Pancreas (tissue), 10 donors: ENCODE results near the gene ABRACL. TPM values are rescaled to one million over a fixed set of nuclear protein-coding genes. Genes with fewer than 3 reads are reported as not detected.
"Not testable (repeated sequence)": the region's sequence is repeated elsewhere in the genome, so short reads cannot be mapped to it uniquely, and the experiment has no call there.

Source experiments
- ATAC-seq, 4 donors: fragments of 200-7000 bp; cut with Tn5 transposase; one replicate each; pipeline versions ENCODE4 v1.8.0 to v1.9.1; 2020; ENCODE audit warnings: mild to moderate bottlenecking in 4 of 4, moderate library complexity in 4 of 4
- DNase-seq, 6 donors: peaks; one replicate each; pipeline ENCODE4 v3.0.0-alpha.2; 2020
- FAIRE-seq: peaks from 2 replicates; lab custom pipeline; 2012; peaks lifted over from hg19 to GRCh38; lab: Jason Lieb, UNC
- H3K27ac ChIP-seq, 4 donors: fragments of 200-600 bp; sonication (generic); 1 replicate in 3 of 4; 2 replicates in 1 of 4; pipeline versions ENCODE4 v1.5.0 to v1.8.0; 2020
- H3K27me3 ChIP-seq, 4 donors: fragments of 200-600 bp; one replicate each; pipeline ENCODE4 v1.8.0; 2021
- H3K36me3 ChIP-seq, 3 donors: fragments of 200-600 bp; sonication (generic) in 1 of 3; one replicate each; pipeline versions ENCODE4 v1.5.0 to v1.8.0; 2020 to 2021
- H3K4me1 ChIP-seq, 3 donors: fragments of 200-600 bp; one replicate each; pipeline ENCODE4 v1.8.0; 2021
- H3K4me3 ChIP-seq, 4 donors: fragments of 200-600 bp; sonication (generic) in 2 of 4; one replicate each; pipeline versions ENCODE4 v1.5.0 to v1.8.0; 2020 to 2021
- H3K9me3 ChIP-seq, 4 donors: fragments of 200-600 bp; one replicate each; pipeline ENCODE4 v1.8.0; 2021
- CTCF ChIP-seq, 4 donors: fragments of 200-600 bp; sonication (generic) in 3 of 4; IDR thresholded peaks; one replicate each; pipeline versions ENCODE4 v1.5.0 to v1.8.0; 2021; ENCODE audit warnings: antibody characterized with exemption in 4 of 4
- WGBS, 2 donors: extraction: QIAGEN DNeasy Blood & Tissue Kit; methylation state at CpG; one replicate each; pipeline ENCODE4 v1.1.7; 2013; 5-methylcytosine and 5-hydroxymethylcytosine counted together
- intact Hi-C, 3 donors: fragments of 100-400 bp; cut with DNase I; formaldehyde crosslinking; loops; one replicate each; pipeline versions ENCODE4 v1.11.1 to v1.14.2; 2022
- polyA plus RNA-seq, 2 donors: library from polyadenylated mRNA; stranded (reverse); fragments of 200-250 nt; gene quantifications; one replicate each; pipeline ENCODE4 v1.2.3, GENCODE V29; 2013
- total RNA-seq, 6 donors: library from RNA; stranded (reverse); fragmentation: NEBNext Ultra II Directional in 4 of 6; extraction: Animal tissue kit (Norgen Biotek cat#: 25700) in 4 of 6; gene quantifications; one replicate each; pipeline versions ENCODE4 v1.2.1 to v1.2.4, GENCODE V29; 2021 to 2023
- donor health status: healthy with polysubstance abuse.
- donor health status: DM: no; HTN: no; CAD: no; lungs with moderate emphysema.
- donor health status: DM: no; HTN: no; CAD: no.
- donor health status: control.
- donor health status: control.
- donor health status: Bipolar disorder and iron deficiency.
- donor health status: DM: yes; HTN: yes; CAD: no.
- donor health status: DM: no; HTN: no; CAD: no.
- donor health status: DM: no; HTN: no; CAD: no.
- donor health status: DM: yes; HTN: yes; CAD: no.

The ABRACL gene
- total and polyA plus RNA-seq, 8 donors: 3.8 to 19.2 (median 8.2) TPM

- 74% methylated on average over 7 of the region's 7 CpGs for WGBS, 2 donors
- DNase-seq (no peak), FAIRE-seq (no peak), ATAC-seq (peak in 2 of 4 donors; percentile 17 to 64)
- TF ChIP-seq CTCF (IDR thresholded peaks at IDR 0.05): no peak
- intact Hi-C loops: no loop called here
- H3K4me3 ChIP-seq: no peak overlapping the region
- H3K27me3 ChIP-seq: no peaks in the 10 kb centered on the region
- H3K9me3 ChIP-seq: no peaks in the 10 kb centered on the region
- peaks cover 0 to 10% (median 3%) of the 10 kb centered on the region in 3 donors for H3K4me1 ChIP-seq
- H3K27ac ChIP-seq: no peak overlapping the region
- H3K36me3 ChIP-seq: no peaks in the 10 kb centered on the region
Observed at GRCh38 chr6:139016337-139017213, 12.0 kb upstream of the ABRACL start.

- no peaks in the 10 kb centered on the region for H3K36me3 ChIP-seq
- 26 to 31% methylated on average over 3 of the region's 3 CpGs for WGBS, 2 donors
- no peaks in the 10 kb centered on the region for H3K9me3 ChIP-seq
- ATAC-seq (peak in 3 of 4 donors; percentile 59 to 90 (median 68)), FAIRE-seq (no peak), DNase-seq (peak in 1 of 6 donors; percentile 19)
- intact Hi-C loops: no loop called here
- H3K27me3 ChIP-seq: no peaks in the 10 kb centered on the region
- TF ChIP-seq CTCF (IDR thresholded peaks at IDR 0.05): no peak
- H3K4me3 ChIP-seq: no peak overlapping the region
- H3K4me1 ChIP-seq: peaks cover 0 to 10% (median 3%) of the 10 kb centered on the region in 3 donors
- no peak overlapping the region for H3K27ac ChIP-seq
Observed at GRCh38 chr6:139017227-139017626, 11.3 kb upstream of the ABRACL start.

- intact Hi-C loops: no loop called here
- H3K4me3 ChIP-seq: no peak overlapping the region
- FAIRE-seq: no peak
Observed at GRCh38 chr6:139019722-139020121, 8.8 kb upstream of the ABRACL start.

GRCh38 chr6:139020689-139021088 is 7.9 kb upstream of the ABRACL start:
- no peak overlapping the region for H3K4me3 ChIP-seq
- H3K27me3 ChIP-seq: no peaks in the 10 kb centered on the region
- H3K9me3 ChIP-seq: no peaks in the 10 kb centered on the region
- FAIRE-seq (no peak), ATAC-seq (no peak), DNase-seq (no peak)
- WGBS, 2 donors: 98 to 99% methylated on average over 3 of the region's 3 CpGs
- H3K36me3 ChIP-seq: no peaks in the 10 kb centered on the region
- no peak for TF ChIP-seq CTCF (IDR thresholded peaks at IDR 0.05)
- H3K27ac ChIP-seq: no peak overlapping the region
- intact Hi-C loops: no loop called here
- peaks cover 0 to 10% (median 3%) of the 10 kb centered on the region in 3 donors for H3K4me1 ChIP-seq

More at GRCh38 chr6:139019722-139020121, 8.8 kb upstream of the ABRACL start:
- peaks cover 0 to 10% (median 3%) of the 10 kb centered on the region in 3 donors for H3K4me1 ChIP-seq
- ATAC-seq: no peak
- no peaks in the 10 kb centered on the region for H3K27me3 ChIP-seq
- WGBS, 2 donors: 92 to 96% methylated on average over 2 of the region's 2 CpGs
- no peaks in the 10 kb centered on the region for H3K9me3 ChIP-seq
- H3K27ac ChIP-seq: no peak overlapping the region
- no peak for TF ChIP-seq CTCF (IDR thresholded peaks at IDR 0.05)
- DNase-seq: no peak
- H3K36me3 ChIP-seq: no peaks in the 10 kb centered on the region

- not testable (repeated sequence) for FAIRE-seq
Observed at GRCh38 chr6:139025416-139025815, 3.1 kb upstream of the ABRACL start.

More at GRCh38 chr6:139025416-139025815, 3.1 kb upstream of the ABRACL start:
- H3K4me3 ChIP-seq, intact Hi-C loops, H3K27me3 ChIP-seq, DNase-seq, H3K4me1 ChIP-seq, H3K36me3 ChIP-seq, H3K9me3 ChIP-seq, H3K27ac ChIP-seq, ATAC-seq: not testable (repeated sequence)
- 86 to 91% methylated on average over 3 of the region's 3 CpGs for WGBS, 2 donors
